Thoracic aorta (tissue), 2 donors: ENCODE measurements around the gene MLH3. TPM values are rescaled to one million over a fixed set of nuclear protein-coding genes. Genes with fewer than 3 reads are reported as not detected.
A peak's percentile ranks its signal among the peaks of the same experiment; 100 is the strongest.

Experiments used
- ATAC-seq: fragments of 150-250 bp; one replicate; pipeline ENCODE4 v1.8.0; 2017; ENCODE audit warnings: low read depth; ENCODE audit not compliant: insufficient number of reproducible peaks, low FRiP score
- DNase-seq: peaks from one replicate; pipeline ENCODE4 v3.0.0-alpha.2; 2020; ENCODE audit warnings: low spot score
- H3K27ac ChIP-seq, 2 donors: fragments of 200-600 bp; sonication (generic); 1 replicate in 1 of 2; 2 replicates in 1 of 2; pipeline ENCODE4 v1.5.1; 2016; ENCODE audit warnings: mild to moderate bottlenecking in 2 of 2, moderate library complexity in 2 of 2
- H3K27me3 ChIP-seq: fragments of 200-600 bp; sonication (generic); replicated peaks from 2 replicates; pipeline ENCODE4 v1.6.0; 2016; ENCODE audit warnings: mild to moderate bottlenecking; ENCODE audit not compliant: insufficient read depth
- H3K36me3 ChIP-seq: fragments of 200-600 bp; sonication (generic); one replicate; pipeline ENCODE4 v1.5.1; 2016
- H3K4me1 ChIP-seq, 2 donors: fragments of 200-600 bp; sonication (generic); 1 replicate in 1 of 2; 2 replicates in 1 of 2; pipeline versions ENCODE4 v1.5.1 to v1.6.0; 2016; ENCODE audit warnings: low read depth in 2 of 2, mild to moderate bottlenecking in 1 of 2; ENCODE audit not compliant: control insufficient read depth in 1 of 2
- H3K4me3 ChIP-seq: fragments of 200-600 bp; sonication (generic); 2 replicates; pipeline ENCODE4 v1.5.1; 2016; ENCODE audit warnings: mild to moderate bottlenecking
- H3K9me3 ChIP-seq: fragments of 200-600 bp; sonication (generic); 2 replicates; pipeline ENCODE4 v1.5.1; 2016
- total RNA-seq, 2 donors: library from RNA; depleted of rRNA; stranded (reverse); fragments of >200 nt; gene quantifications; one replicate each; pipeline versions ENCODE4 v1.1.0 to v1.2.3, GENCODE V29; 2016
- TF ChIP-seq, protein P1 (sequence below): fragments of 200-600 bp; sonication (generic); IDR thresholded peaks from one replicate; pipeline ENCODE4 v1.5.1; 2019; ENCODE audit warnings: antibody characterized with exemption

The MLH3 gene
- total RNA-seq, 2 donors from 2014 or later = 17.9 to 30.2 TPM

DNA sequence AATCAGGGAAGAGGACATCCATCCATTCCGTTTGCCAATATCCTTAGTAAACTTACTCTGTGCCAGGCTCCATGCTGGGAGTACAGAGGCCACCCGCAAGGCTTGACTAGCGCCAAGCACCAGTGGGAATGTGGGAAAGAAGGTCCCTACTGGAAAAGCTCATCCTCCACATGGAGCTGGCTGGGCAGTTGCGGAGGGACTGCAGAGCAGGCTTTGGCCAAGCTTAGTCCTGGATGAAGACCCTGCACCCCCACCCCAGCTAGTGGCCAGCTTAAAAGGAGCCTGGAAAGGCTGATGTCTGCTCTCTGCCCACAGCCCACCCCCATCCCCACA is 70.9 kb downstream of the MLH3 start:
- H3K9me3 ChIP-seq = no peaks in the 10 kb centered on the region
- DNase-seq = no peak
- TF ChIP-seq, protein P1, sequence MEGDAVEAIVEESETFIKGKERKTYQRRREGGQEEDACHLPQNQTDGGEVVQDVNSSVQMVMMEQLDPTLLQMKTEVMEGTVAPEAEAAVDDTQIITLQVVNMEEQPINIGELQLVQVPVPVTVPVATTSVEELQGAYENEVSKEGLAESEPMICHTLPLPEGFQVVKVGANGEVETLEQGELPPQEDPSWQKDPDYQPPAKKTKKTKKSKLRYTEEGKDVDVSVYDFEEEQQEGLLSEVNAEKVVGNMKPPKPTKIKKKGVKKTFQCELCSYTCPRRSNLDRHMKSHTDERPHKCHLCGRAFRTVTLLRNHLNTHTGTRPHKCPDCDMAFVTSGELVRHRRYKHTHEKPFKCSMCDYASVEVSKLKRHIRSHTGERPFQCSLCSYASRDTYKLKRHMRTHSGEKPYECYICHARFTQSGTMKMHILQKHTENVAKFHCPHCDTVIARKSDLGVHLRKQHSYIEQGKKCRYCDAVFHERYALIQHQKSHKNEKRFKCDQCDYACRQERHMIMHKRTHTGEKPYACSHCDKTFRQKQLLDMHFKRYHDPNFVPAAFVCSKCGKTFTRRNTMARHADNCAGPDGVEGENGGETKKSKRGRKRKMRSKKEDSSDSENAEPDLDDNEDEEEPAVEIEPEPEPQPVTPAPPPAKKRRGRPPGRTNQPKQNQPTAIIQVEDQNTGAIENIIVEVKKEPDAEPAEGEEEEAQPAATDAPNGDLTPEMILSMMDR = no peak
- H3K27me3 ChIP-seq = no peaks in the 10 kb centered on the region
- peak overlapping the region; percentile 90 to 96 for H3K27ac ChIP-seq
- H3K4me1 ChIP-seq = peaks cover 29 to 73% of the 10 kb centered on the region in 2 donors
- no peak for ATAC-seq
- no peak overlapping the region for H3K4me3 ChIP-seq
- H3K36me3 ChIP-seq = no peaks in the 10 kb centered on the region

DNA sequence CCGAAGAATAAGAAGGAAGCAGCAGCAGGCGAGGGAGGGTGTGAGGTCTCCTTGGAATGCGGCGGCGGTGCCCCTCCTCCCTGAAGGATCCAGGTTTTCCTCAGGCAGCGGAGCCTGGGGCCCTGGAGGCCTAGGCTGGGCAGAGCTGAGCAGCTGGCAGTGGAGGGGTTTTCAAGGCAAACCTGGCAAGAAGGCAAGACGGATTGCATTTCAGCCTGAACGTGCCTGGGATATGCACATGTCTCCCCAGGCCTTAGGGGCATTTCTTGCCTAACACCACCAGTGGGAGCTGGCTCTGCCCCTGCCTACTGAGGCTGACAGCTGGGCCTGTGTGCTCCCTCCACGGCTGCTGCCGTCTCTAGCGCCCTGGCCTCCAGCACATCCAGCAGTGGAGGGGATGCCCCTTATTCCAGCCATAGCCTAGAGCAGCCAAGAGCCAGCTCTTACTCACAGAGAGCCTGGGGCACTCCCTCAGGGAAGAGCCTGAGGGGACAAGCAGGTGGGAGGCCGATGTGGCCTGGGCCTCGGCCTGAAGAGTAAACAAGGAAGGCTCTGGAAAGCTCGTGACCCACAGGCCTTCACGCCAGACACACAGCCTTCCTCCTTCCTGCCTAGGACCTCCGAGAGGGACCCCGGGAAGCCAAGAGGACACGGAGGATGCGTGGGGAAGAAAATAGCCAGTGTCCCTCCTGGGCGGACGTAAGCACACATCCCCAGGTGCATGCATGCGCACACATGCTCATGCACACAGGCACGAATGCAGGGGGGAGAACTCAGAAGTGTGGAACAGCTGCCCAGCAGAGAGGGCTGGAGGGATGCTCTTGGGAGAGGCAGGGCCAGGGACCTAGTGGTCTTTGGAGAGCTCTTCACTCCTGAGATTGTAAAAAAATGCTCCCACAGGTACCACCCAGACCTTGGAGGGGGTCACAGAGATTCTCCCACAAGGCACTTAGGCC is 71.5 kb downstream of the MLH3 start:
- Histone ChIP-seq H3K36me3 (no peaks in the 10 kb centered on the region), H3K9me3 (no peaks in the 10 kb centered on the region), H3K4me3 (no peak overlapping the region), H3K27ac (peak overlapping the region; percentile 90 to 96), H3K27me3 (no peaks in the 10 kb centered on the region), H3K4me1 (peaks cover 29 to 67% of the 10 kb centered on the region in 2 donors)
- no peak for DNase-seq
- TF ChIP-seq, protein P1 = peak; percentile 32
- ATAC-seq = peak; percentile 13

DNA sequence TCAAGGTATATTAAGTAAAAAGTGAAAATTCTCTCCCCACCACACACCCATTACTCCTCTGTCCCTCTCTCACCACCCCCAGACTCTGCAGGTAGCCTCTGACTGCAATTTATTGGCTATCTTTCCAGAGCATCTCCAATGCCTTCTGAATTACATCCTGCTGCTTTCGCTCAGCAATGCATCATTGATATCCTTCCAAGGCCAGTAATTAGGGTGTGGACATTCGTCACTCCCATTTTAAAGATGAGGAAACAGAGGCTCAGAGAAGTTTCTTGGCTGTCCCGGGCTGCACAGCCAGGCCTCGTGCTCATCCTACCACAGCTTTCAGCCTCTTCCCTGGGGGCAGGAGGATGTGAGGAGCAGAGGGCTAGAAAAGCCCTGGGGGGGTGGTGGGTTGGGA is 72.2 kb downstream of the MLH3 start:
- DNase-seq (no peak), ATAC-seq (no peak)
- H3K36me3 ChIP-seq = no peaks in the 10 kb centered on the region
- no peak overlapping the region for H3K4me3 ChIP-seq
- H3K9me3 ChIP-seq = no peaks in the 10 kb centered on the region
- H3K4me1 ChIP-seq = peaks cover 29 to 61% of the 10 kb centered on the region in 2 donors
- no peaks in the 10 kb centered on the region for H3K27me3 ChIP-seq
- TF ChIP-seq, protein P1 = no peak
- peak overlapping the region; percentile 90 to 96 for H3K27ac ChIP-seq

DNA sequence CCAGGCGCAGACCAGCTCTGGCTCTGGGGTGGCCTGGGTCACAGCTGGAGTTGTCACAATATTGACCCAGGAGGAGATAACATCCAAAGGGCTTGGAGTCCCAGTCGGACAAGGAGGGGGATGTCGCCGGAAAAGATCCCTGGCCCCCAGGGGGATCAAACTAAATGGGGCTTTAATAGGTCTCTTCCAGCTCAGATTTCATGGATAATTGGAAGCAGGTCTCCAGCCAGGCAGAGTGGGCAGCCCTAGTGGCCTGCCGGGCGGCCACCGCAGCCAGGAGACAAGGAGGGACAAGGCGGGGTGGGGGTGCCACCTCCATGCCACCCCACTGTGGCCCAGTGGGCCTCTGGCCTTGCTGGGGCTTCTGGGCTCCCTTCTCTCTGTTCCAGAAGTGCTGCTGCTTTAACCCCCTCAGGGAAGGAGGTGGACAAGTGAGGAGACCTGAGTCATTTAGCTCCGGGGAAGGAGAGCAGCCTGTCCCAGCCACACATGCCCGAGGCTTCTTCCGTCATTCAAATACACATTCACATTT is 72.8 kb downstream of the MLH3 start:
- ATAC-seq = no peak
- Histone ChIP-seq H3K9me3 (no peaks in the 10 kb centered on the region), H3K4me1 (peaks cover 29 to 57% of the 10 kb centered on the region in 2 donors), H3K27me3 (no peaks in the 10 kb centered on the region), H3K27ac (no peak overlapping the region), H3K4me3 (no peak overlapping the region), H3K36me3 (no peaks in the 10 kb centered on the region)
- DNase-seq = no peak
- TF ChIP-seq, protein P1 = no peak

DNA sequence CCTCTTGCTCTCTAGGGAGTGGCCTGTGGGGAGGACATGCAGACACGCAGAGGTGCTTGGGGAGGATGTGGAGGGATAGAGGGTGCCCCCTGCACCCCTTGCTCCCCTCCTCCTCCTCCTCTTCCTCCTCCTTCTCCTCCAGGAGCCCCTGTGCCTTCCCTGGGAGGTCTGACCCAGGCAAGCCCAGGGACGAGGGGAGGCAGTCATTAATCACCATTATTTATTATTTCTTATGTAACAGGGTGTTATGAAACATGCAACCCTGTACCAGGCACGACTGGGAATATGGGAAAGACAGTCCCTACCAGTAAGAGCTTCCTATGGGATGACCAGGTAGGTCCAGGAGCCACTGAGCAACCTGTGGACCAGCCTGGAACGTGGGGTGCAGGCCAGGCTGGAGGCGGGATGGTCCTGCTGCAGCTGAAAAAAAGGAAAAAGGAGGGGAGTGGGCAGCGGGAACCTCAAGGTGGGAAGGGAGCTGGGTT is 73.3 kb downstream of the MLH3 start:
- H3K27ac ChIP-seq = no peak overlapping the region
- H3K36me3 ChIP-seq = no peaks in the 10 kb centered on the region
- H3K4me1 ChIP-seq = peaks cover 29 to 52% of the 10 kb centered on the region in 2 donors
- TF ChIP-seq, protein P1 = no peak
- ATAC-seq = no peak
- no peak for DNase-seq
- H3K9me3 ChIP-seq = no peaks in the 10 kb centered on the region
- no peaks in the 10 kb centered on the region for H3K27me3 ChIP-seq
- H3K4me3 ChIP-seq = no peak overlapping the region
